ENCODE data around the gene PSKH1.

- TF ChIP-seq CTCF (IDR thresholded peaks at IDR 0.05) = no peak
- TF ChIP-seq POLR2A (IDR thresholded peaks at IDR 0.05) = no peak
Measured at GRCh38 chr16:67862623-67863583, 30.2 kb upstream of the PSKH1 start.

All from Peyer's patch (tissue), 4 donors.